ENCODE data around the gene PARS2. TPM values are rescaled to one million over a fixed set of nuclear protein-coding genes. Genes with fewer than 3 reads are reported as not detected.

Gene PARS2
- total RNA-seq, 4 donors from 2014 or later = 4.8 to 7.4 (median 6.0) TPM

DNA sequence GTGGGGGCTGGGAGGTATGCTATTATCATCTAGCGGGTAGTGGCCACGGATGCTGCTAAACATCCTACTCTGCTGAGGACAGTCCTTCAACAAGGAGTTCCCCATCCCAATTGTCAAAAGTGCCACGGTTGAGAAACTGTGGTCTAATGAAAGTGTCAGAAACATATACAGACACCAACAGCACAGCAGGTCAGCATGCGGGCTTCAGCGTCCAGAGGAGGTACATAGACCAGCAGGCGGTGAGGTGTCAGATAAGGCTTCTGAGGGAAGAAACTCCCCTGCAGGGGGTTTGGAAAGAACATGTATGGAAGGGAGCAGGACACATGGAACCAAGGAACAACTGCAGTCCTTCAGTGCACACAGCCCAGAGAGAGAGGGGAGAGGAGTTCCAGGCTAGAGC is 53.5 kb downstream of the PARS2 start:
- H3K27me3 ChIP-seq = no peaks in the 10 kb centered on the region
- 85% methylated on average over 4 to 6 of the region's 6 CpGs for WGBS, 2 donors
- no peak for TF ChIP-seq POLR2A (IDR thresholded peaks at IDR 0.05)
- TF ChIP-seq, protein P1, sequence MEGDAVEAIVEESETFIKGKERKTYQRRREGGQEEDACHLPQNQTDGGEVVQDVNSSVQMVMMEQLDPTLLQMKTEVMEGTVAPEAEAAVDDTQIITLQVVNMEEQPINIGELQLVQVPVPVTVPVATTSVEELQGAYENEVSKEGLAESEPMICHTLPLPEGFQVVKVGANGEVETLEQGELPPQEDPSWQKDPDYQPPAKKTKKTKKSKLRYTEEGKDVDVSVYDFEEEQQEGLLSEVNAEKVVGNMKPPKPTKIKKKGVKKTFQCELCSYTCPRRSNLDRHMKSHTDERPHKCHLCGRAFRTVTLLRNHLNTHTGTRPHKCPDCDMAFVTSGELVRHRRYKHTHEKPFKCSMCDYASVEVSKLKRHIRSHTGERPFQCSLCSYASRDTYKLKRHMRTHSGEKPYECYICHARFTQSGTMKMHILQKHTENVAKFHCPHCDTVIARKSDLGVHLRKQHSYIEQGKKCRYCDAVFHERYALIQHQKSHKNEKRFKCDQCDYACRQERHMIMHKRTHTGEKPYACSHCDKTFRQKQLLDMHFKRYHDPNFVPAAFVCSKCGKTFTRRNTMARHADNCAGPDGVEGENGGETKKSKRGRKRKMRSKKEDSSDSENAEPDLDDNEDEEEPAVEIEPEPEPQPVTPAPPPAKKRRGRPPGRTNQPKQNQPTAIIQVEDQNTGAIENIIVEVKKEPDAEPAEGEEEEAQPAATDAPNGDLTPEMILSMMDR (IDR thresholded peaks at IDR 0.05) = no peak
- DNase-seq = no peak
- no peak overlapping the region for H3K4me3 ChIP-seq (replicated peaks in 1 of 3)
- H3K9me3 ChIP-seq = no peaks in the 10 kb centered on the region
- H3K27ac ChIP-seq = no peak overlapping the region
- peaks cover 0 to 3% of the 10 kb centered on the region in 2 donors for H3K4me1 ChIP-seq
- H3K36me3 ChIP-seq = no peaks in the 10 kb centered on the region
- intact Hi-C loops (cut with DNase I) = no loop called here

DNA sequence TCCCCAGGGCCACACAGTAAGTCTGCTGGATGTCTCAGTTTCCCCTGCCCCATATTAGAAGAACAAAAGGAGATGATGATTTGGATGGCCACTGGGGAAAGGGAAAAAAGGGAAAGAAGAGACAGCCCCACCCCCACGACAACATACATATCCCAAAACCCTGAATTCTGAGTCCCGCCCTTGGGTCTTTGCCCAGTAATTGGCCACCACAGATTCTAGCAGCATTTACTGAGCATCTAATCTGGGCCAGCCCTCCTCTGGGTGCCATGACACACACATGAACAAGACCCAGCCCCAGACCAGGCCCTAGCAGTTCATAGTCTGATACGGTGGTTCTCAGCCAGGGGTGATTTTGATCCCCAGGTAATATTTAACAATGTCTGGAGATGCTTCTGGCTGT is 53.9 kb downstream of the PARS2 start:
- Histone ChIP-seq H3K36me3 (no peaks in the 10 kb centered on the region), H3K4me3 (replicated peaks in 1 of 3) (no peak overlapping the region), H3K9me3 (no peaks in the 10 kb centered on the region), H3K27me3 (no peaks in the 10 kb centered on the region), H3K27ac (no peak overlapping the region), H3K4me1 (peaks cover 0 to 3% of the 10 kb centered on the region in 2 donors)
- intact Hi-C loops (cut with DNase I) = no loop called here
- TF ChIP-seq POLR2A (IDR thresholded peaks at IDR 0.05) = no peak
- TF ChIP-seq, protein P1 (IDR thresholded peaks at IDR 0.05) = no peak
- WGBS, 2 donors = 80 to 86% methylated on average over 3 of the region's 3 CpGs
- DNase-seq = no peak

DNA sequence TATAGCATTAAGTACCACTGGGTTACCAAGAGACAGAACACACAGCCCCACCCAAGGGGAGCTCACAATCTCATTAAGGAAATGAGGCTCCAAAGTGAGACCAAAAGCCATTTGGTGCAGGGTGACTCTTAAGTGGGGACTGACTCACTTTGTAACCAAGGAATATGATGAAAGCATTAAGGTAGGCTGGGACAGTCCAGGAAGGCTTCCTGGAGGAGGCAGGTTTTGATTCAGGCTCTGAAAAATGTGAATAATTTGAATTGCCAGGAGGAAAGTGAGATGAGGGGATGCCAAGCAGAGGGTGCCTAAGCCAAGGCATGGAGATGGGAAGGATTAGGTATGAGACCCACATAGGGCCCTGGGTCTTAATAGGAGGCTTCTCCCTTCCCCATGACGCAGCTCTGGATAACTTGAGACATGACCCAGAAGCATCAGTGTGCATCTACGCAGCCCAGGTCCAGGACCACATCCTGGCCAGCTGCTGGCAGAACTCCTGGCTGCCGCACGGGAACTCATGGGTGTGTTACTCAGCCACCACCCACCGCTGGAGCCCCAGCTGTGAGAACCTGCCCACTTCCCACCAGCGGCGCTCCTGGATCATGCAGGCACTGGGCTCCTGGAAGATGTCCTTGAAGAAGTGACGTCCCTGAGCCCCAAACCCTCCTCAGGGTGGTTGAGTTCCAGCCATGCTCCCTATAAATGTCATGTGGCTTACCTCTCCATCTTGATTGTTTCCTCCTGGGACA is 54.6 kb downstream of the PARS2 start:
- H3K4me3 ChIP-seq (replicated peaks in 1 of 3) = no peak overlapping the region
- H3K27me3 ChIP-seq = no peaks in the 10 kb centered on the region
- H3K27ac ChIP-seq = no peak overlapping the region
- no peak for TF ChIP-seq POLR2A (IDR thresholded peaks at IDR 0.05)
- TF ChIP-seq, protein P1 (IDR thresholded peaks at IDR 0.05) = no peak
- no peaks in the 10 kb centered on the region for H3K9me3 ChIP-seq
- WGBS, 2 donors = 78 to 95% methylated on average over 1 to 4 of the region's 8 CpGs
- DNase-seq = no peak
- intact Hi-C loops (cut with DNase I) = no loop called here
- no peaks in the 10 kb centered on the region for H3K36me3 ChIP-seq
- H3K4me1 ChIP-seq = no peaks in the 10 kb centered on the region

DNA sequence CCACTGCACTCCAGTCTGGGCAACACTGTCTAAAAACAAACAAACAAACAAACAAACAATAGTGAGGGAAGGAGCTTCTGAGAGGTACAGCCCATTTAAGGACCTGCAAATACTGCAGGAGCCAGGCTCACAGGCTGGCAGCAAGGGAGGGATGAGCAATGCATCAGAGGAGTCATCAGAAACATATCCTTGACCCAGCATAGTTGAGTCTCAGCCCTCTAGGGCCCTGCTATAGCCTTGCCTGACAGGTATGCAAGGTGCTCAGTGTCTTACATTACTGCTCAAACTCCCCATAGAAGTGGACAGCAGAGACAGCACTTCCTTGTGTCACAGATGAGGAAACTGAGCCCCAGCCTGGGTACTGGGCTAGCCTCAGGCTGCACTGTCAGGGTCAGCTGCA is 55.9 kb downstream of the PARS2 start:
- intact Hi-C loops (cut with DNase I) = no loop called here
- Histone ChIP-seq H3K27me3 (no peaks in the 10 kb centered on the region), H3K4me3 (replicated peaks in 1 of 3) (no peak overlapping the region), H3K9me3 (no peaks in the 10 kb centered on the region), H3K4me1 (no peaks in the 10 kb centered on the region), H3K27ac (no peak overlapping the region), H3K36me3 (peaks cover 0 to under 1% of the 10 kb centered on the region in 2 donors)
- DNase-seq = no peak
- TF ChIP-seq, protein P1 (IDR thresholded peaks at IDR 0.05) = no peak
- no peak for TF ChIP-seq POLR2A (IDR thresholded peaks at IDR 0.05)

Other genes starting within 250 kb of the PARS2 start
- gene ACOT11, start 216.3 kb downstream of the PARS2 start, total RNA-seq = 10 to 100 TPM; 27.1 to 93.0 (median 70.5) TPM
- gene FAM151A, start 141.0 kb downstream of the PARS2 start, total RNA-seq = not detected
- gene MROH7, start 122.7 kb downstream of the PARS2 start, total RNA-seq = 10 to 100 TPM; 16.7 to 24.1 (median 20.8) TPM
- gene TTC4, start 48.7 kb downstream of the PARS2 start, total RNA-seq = 10 to 100 TPM; 12.6 to 26.0 (median 21.8) TPM
- 10 to 100 TPM in 3 of 4 donors, 1 to 10 TPM in 1; 8.0 to 14.0 (median 11.1) TPM for gene TTC22, start 36.8 kb upstream of the PARS2 start, total RNA-seq
- 10 to 100 TPM; 22.4 to 82.2 (median 40.4) TPM for gene DHCR24, start 122.7 kb upstream of the PARS2 start, total RNA-seq
- gene TMEM61, start 216.1 kb upstream of the PARS2 start, total RNA-seq = under 1 TPM in 1 of 4 donors, not detected in 3; 0.45 TPM
- gene BSND, start 234.4 kb upstream of the PARS2 start, total RNA-seq = not detected